Esophagus squamous epithelium (tissue), 5 donors: ENCODE measurements around the gene ATP6V0D1. TPM values are rescaled to one million over a fixed set of nuclear protein-coding genes. Genes with fewer than 3 reads are reported as not detected.

ENCODE experiments used
- DNase-seq: peaks from one replicate; lab custom pipeline; 2025; lab: John Stamatoyannopoulos, UW
- H3K27ac ChIP-seq, 4 donors: fragments of 200-600 bp; sonication (generic); one replicate each; pipeline ENCODE4 v1.5.1; 2016 to 2019; ENCODE audit warnings: mild to moderate bottlenecking in 1 of 4
- H3K27me3 ChIP-seq, 4 donors: fragments of 200-600 bp; sonication (generic); 1 replicate in 3 of 4; 2 replicates in 1 of 4; pipeline versions ENCODE4 v1.5.1 to v1.6.0; 2017 to 2021; ENCODE audit warnings: antibody characterized with exemption in 1 of 4
- H3K36me3 ChIP-seq, 3 donors: fragments of 200-600 bp; sonication (generic); one replicate each; pipeline ENCODE4 v1.5.1; 2016 to 2019
- H3K4me1 ChIP-seq, 3 donors: fragments of 200-600 bp; sonication (generic); one replicate each; pipeline ENCODE4 v1.5.1; 2017 to 2019
- H3K4me3 ChIP-seq, 4 donors: fragments of 200-600 bp; sonication (generic); 1 replicate in 3 of 4; 2 replicates in 1 of 4; pipeline ENCODE4 v1.5.1; 2016 to 2019; ENCODE audit warnings: mild to moderate bottlenecking in 2 of 4, moderate library complexity in 1 of 4
- H3K9me3 ChIP-seq, 3 donors: fragments of 200-600 bp; sonication (generic); one replicate each; pipeline ENCODE4 v1.5.1; 2016 to 2019
- POLR2A ChIP-seq, 4 donors: fragments of 450-650 bp; IDR thresholded peaks; one replicate each; pipeline ENCODE4 v1.6.1; 2017; ENCODE audit warnings: antibody characterized with exemption in 4 of 4, mild to moderate bottlenecking in 4 of 4, moderate library complexity in 3 of 4
- WGBS, 2 donors: methylation state at CpG; one replicate each; pipeline ENCODE4 v1.1.5; 2018; 5-methylcytosine and 5-hydroxymethylcytosine counted together
- intact Hi-C: fragments of 100-400 bp; cut with DNase I; formaldehyde crosslinking; loops from one replicate; pipeline ENCODE4 v1.15.0; 2022
- total RNA-seq, 4 donors: library from RNA; depleted of rRNA; stranded (reverse); fragments of >200 nt; gene quantifications; one replicate each; pipeline ENCODE4 v1.1.0, GENCODE V29; 2016
- TF ChIP-seq, protein P1 (sequence below), 6 experiments: fragments of 450-650 bp in 4 of 6; fragments of 200-600 bp in 2 of 6; sonication (generic) in 2 of 6; IDR thresholded peaks; one replicate each; pipeline ENCODE4 v1.5.1; 2016 to 2019; ENCODE audit warnings: antibody characterized with exemption in 6 of 6, mild to moderate bottlenecking in 4 of 6, moderate library complexity in 4 of 6
- donor health status: DM: yes; HTN: yes; CAD: no.

Gene ATP6V0D1
- total RNA-seq, 4 donors from 2014 or later = 99.4 to 158 (median 131) TPM

GRCh38 chr16:67409631-67410030 is 71.3 kb downstream of the ATP6V0D1 start:
- Histone ChIP-seq H3K4me1 (peaks cover 27 to 60% (median 40%) of the 10 kb centered on the region in 3 donors), H3K36me3 (no peaks in the 10 kb centered on the region), H3K27me3 (no peaks in the 10 kb centered on the region), H3K9me3 (no peaks in the 10 kb centered on the region), H3K27ac (peak overlapping the region in 1 of 4 donors; percentile 41), H3K4me3 (no peak overlapping the region)
- TF ChIP-seq POLR2A (IDR thresholded peaks at IDR 0.05) = no peak
- TF ChIP-seq, protein P1, sequence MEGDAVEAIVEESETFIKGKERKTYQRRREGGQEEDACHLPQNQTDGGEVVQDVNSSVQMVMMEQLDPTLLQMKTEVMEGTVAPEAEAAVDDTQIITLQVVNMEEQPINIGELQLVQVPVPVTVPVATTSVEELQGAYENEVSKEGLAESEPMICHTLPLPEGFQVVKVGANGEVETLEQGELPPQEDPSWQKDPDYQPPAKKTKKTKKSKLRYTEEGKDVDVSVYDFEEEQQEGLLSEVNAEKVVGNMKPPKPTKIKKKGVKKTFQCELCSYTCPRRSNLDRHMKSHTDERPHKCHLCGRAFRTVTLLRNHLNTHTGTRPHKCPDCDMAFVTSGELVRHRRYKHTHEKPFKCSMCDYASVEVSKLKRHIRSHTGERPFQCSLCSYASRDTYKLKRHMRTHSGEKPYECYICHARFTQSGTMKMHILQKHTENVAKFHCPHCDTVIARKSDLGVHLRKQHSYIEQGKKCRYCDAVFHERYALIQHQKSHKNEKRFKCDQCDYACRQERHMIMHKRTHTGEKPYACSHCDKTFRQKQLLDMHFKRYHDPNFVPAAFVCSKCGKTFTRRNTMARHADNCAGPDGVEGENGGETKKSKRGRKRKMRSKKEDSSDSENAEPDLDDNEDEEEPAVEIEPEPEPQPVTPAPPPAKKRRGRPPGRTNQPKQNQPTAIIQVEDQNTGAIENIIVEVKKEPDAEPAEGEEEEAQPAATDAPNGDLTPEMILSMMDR (IDR thresholded peaks at IDR 0.05) = no peak
- no peak for DNase-seq
- 41 to 90% methylated on average over 4 of the region's 9 CpGs for WGBS, 2 donors
- intact Hi-C loops = loop anchor here (10.0 kb wide), 1 partner anchor 125 kb away; no protein-coding TSS in a partner anchor

DNA sequence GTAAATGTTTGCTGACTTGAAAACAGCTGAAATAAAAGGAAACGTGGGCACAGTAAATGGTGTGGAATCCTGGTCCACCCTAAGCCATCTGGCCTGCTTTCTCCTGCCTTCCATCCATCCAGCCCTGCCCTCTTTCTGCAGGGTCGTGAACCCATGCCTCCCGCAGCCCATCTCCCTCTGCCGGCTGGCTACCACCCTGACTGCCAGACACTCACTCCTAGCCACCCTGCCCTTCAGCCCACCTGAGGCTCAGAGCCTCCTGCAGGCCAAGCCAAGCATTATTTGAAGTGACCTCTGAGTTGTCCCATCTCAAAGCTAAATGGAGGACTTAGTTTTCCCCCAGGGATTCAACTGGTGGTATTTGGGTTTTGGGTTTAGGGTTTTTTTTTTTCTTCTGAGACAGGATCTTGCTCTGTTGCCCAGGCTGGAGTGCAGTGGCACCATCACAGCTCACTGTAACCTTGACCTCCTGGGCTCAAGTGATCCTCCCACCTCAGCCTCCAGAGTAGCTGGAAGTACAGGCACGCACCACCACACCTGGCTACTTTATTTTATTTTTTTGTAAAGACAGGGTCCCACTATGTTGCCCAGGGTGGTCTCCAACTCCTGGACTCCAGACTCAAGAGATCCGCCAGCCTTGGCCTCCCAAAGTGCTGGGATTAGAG is 73.0 kb downstream of the ATP6V0D1 start:
- no peak for DNase-seq
- TF ChIP-seq POLR2A (IDR thresholded peaks at IDR 0.05) = no peak
- TF ChIP-seq, protein P1 (IDR thresholded peaks at IDR 0.05) = no peak
- peaks cover 40 to 68% (median 47%) of the 10 kb centered on the region in 3 donors for H3K4me1 ChIP-seq
- no peak overlapping the region for H3K4me3 ChIP-seq
- intact Hi-C loops = no loop called here
- H3K36me3 ChIP-seq = no peaks in the 10 kb centered on the region
- no peaks in the 10 kb centered on the region for H3K27me3 ChIP-seq
- WGBS, 2 donors = 76 to 80% methylated on average over 6 of the region's 6 CpGs
- peak overlapping the region in 2 of 4 donors; percentile 89 to 94 for H3K27ac ChIP-seq
- H3K9me3 ChIP-seq = no peaks in the 10 kb centered on the region

DNA sequence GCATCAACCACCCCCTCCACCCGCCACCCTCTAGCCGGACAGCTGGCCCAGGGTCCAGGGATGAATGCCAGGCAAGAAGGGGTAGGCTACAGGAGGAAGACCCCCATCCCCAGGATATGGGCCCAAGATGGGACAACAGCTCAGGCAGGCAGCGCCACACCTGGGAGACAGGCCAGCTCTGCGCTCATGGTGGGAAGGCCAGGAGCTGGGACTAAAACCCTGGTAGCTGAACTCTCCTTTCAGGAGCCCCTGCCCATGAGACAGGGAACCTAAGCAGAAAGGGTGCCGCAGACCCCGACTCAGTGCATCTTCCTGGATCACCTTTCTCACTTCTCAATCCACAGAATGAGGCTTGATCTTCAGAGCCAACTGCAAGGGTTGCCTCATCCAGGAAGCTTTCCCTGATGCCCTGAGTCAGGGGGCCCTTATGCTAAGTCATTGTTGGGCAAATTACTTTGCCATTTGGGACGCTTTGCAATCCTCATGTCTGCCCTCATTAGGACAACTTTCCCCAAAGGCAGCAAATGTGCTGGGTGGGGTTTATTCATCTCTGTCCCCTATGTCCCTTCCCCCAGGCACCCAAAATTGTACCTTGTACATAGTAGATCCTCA is 73.7 kb downstream of the ATP6V0D1 start:
- Histone ChIP-seq H3K9me3 (no peaks in the 10 kb centered on the region), H3K27ac (peak overlapping the region; percentile 83 to 94 (median 90)), H3K36me3 (no peaks in the 10 kb centered on the region), H3K4me1 (peaks cover 40 to 74% (median 47%) of the 10 kb centered on the region in 3 donors), H3K4me3 (no peak overlapping the region), H3K27me3 (no peaks in the 10 kb centered on the region)
- intact Hi-C loops = no loop called here
- no peak for TF ChIP-seq POLR2A (IDR thresholded peaks at IDR 0.05)
- TF ChIP-seq, protein P1 (IDR thresholded peaks at IDR 0.05) = no peak
- DNase-seq = no peak
- WGBS, 2 donors = 87 to 93% methylated on average over 3 to 4 of the region's 7 CpGs

DNA sequence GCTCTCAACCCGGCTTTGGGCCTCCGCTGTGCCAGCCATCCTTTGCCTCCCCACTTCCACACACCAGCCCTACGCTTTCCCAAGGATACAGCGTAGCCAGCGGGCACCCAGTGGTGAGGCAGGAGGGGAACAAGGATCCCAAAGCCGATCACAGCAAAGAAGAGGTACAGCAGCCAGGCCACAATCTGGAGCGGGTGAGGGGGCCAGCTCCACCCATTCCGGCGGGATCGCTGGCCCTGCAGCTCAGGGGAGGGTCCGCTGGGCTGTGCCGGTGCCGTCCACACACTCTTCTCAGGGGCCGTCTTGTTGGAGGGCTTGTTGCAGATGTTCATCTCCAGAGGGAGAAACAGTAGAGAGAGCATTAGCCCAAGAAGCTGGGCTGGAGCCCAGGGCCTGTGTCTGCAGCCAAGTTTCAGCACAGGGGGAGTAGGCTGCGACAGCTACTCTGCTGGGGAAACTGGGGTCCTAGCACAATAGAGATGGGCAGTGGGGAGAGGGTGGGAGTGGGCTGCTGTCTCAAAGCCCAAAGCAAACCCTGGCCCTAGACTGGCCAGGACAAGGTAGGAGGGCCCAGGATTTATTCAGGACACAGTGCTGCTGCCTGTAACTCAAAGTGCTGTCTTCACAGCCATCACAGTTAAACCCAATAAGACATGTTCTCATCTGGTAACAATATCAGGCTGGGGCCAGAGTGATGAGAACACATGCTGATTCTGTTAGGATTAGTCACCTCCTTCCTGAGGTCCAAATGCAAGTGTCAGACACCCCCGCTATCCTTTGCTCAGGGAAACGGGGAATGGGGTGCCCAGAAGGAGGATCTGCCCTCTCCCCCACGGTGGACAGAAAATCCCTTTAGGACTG is 74.6 kb downstream of the ATP6V0D1 start:
- Histone ChIP-seq H3K27me3 (no peaks in the 10 kb centered on the region), H3K4me1 (peaks cover 40 to 75% (median 47%) of the 10 kb centered on the region in 3 donors), H3K4me3 (no peak overlapping the region), H3K27ac (peak overlapping the region; percentile 83 to 94 (median 90)), H3K9me3 (no peaks in the 10 kb centered on the region), H3K36me3 (no peaks in the 10 kb centered on the region)
- 59 to 65% methylated on average over 7 to 13 of the region's 18 CpGs for whole genome bisulfite sequencing, 2 donors
- DNase-seq = no peak
- intact Hi-C loops = no loop called here
- TF ChIP-seq, protein P1 (IDR thresholded peaks at IDR 0.05) = no peak
- no peak for TF ChIP-seq POLR2A (IDR thresholded peaks at IDR 0.05)
